ENCODE measurements around the gene DNASE1. TPM values are rescaled to one million over a fixed set of nuclear protein-coding genes. Genes with fewer than 3 reads are reported as not detected.

Gene DNASE1
- total RNA-seq, 6 donors from 2014 or later, result 6.4 to 34.6 (median 18.7) TPM

GRCh38 chr16:3690980-3691720 lies 36.7 kb downstream of the DNASE1 start:
- 82 to 85% methylated on average over 19 of the region's 19 CpGs for WGBS, 2 donors
- Histone ChIP-seq H3K36me3 (peaks cover 0 to 25% (median 6%) of the 10 kb centered on the region in 4 donors), H3K27ac (peak overlapping the region in 1 of 4 donors; percentile 67)

DNA sequence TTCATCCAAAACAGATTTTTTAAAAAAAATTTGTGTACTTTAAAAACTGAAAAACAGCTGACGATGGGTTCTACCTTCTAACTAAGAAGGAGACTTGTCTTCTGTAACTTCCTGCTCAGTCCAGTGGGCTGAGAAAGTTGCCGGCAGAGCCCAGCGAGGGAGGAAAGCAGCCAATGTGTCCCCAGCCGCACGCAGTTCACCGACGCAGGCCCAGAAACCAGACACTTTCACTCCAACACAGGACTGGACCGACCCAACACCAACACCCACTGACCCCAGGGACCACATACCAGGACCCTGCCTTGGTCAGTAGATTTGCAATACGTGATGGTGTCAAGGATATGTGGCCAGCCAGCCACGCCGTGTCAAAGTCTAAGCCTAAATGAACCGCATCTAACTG lies 37.3 kb downstream of the DNASE1 start:
- peaks cover 0 to 19% (median 5%) of the 10 kb centered on the region in 4 donors for H3K36me3 ChIP-seq
- H3K4me1 ChIP-seq, result peaks cover 6 to 19% (median 7%) of the 10 kb centered on the region in 4 donors
- TF ChIP-seq, protein P1, sequence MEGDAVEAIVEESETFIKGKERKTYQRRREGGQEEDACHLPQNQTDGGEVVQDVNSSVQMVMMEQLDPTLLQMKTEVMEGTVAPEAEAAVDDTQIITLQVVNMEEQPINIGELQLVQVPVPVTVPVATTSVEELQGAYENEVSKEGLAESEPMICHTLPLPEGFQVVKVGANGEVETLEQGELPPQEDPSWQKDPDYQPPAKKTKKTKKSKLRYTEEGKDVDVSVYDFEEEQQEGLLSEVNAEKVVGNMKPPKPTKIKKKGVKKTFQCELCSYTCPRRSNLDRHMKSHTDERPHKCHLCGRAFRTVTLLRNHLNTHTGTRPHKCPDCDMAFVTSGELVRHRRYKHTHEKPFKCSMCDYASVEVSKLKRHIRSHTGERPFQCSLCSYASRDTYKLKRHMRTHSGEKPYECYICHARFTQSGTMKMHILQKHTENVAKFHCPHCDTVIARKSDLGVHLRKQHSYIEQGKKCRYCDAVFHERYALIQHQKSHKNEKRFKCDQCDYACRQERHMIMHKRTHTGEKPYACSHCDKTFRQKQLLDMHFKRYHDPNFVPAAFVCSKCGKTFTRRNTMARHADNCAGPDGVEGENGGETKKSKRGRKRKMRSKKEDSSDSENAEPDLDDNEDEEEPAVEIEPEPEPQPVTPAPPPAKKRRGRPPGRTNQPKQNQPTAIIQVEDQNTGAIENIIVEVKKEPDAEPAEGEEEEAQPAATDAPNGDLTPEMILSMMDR (IDR thresholded peaks at IDR 0.05), result no peak
- TF ChIP-seq POLR2AphosphoS5 (IDR thresholded peaks at IDR 0.05) (no peak), EP300 (IDR thresholded peaks at IDR 0.05) (no peak), POLR2A (IDR thresholded peaks at IDR 0.05) (no peak)
- H3K9me3 ChIP-seq, result no peaks in the 10 kb centered on the region
- no peaks in the 10 kb centered on the region for H3K27me3 ChIP-seq
- peak in 1 of 2 donors; percentile 17 for ATAC-seq (ENCODE audit: low FRiP score in 2 of 2)
- H3K4me3 ChIP-seq, result no peak overlapping the region
- WGBS, 2 donors, result 84 to 88% methylated on average over 12 of the region's 12 CpGs
- DNase-seq, result no peak
- no peak overlapping the region for H3K27ac ChIP-seq

More at GRCh38 chr16:3690980-3691720, 36.7 kb downstream of the DNASE1 start:
- Histone ChIP-seq H3K4me1 (peaks cover 6 to 19% (median 7%) of the 10 kb centered on the region in 4 donors), H3K9me3 (no peaks in the 10 kb centered on the region), H3K27me3 (no peaks in the 10 kb centered on the region), H3K4me3 (peak overlapping the region in 3 of 4 donors; percentile 20 to 41 (median 40))
- DNase-seq, result no peak
- TF ChIP-seq, protein P1 (IDR thresholded peaks at IDR 0.05), result no peak
- TF ChIP-seq POLR2A (IDR thresholded peaks at IDR 0.05), result no peak
- TF ChIP-seq EP300 (IDR thresholded peaks at IDR 0.05), result no peak
- no peak for TF ChIP-seq POLR2AphosphoS5 (IDR thresholded peaks at IDR 0.05)
- peak in 1 of 2 donors; percentile 60 for ATAC-seq (ENCODE audit: low FRiP score in 2 of 2)

GRCh38 chr16:3694051-3694450 lies 39.6 kb downstream of the DNASE1 start:
- Histone ChIP-seq H3K36me3 (no peaks in the 10 kb centered on the region), H3K27me3 (no peaks in the 10 kb centered on the region), H3K27ac (no peak overlapping the region), H3K4me3 (no peak overlapping the region), H3K9me3 (no peaks in the 10 kb centered on the region), H3K4me1 (peaks cover 6 to 19% (median 7%) of the 10 kb centered on the region in 4 donors)
- no peak for ATAC-seq (ENCODE audit: low FRiP score in 2 of 2)
- 91 to 92% methylated on average over 9 of the region's 9 CpGs for WGBS, 2 donors
- no peak for DNase-seq
- TF ChIP-seq POLR2AphosphoS5 (IDR thresholded peaks at IDR 0.05), result no peak
- TF ChIP-seq, protein P1 (IDR thresholded peaks at IDR 0.05), result no peak
- TF ChIP-seq EP300 (IDR thresholded peaks at IDR 0.05), result no peak
- TF ChIP-seq POLR2A (IDR thresholded peaks at IDR 0.05), result no peak

- DNase-seq, result no peak
- Histone ChIP-seq H3K4me3 (no peak overlapping the region), H3K9me3 (no peaks in the 10 kb centered on the region), H3K27me3 (no peaks in the 10 kb centered on the region), H3K27ac (no peak overlapping the region), H3K4me1 (peaks cover 3 to 9% (median 4%) of the 10 kb centered on the region in 4 donors), H3K36me3 (no peaks in the 10 kb centered on the region)
- ATAC-seq (ENCODE audit: low FRiP score in 2 of 2), result no peak
- WGBS, 2 donors, result 90 to 92% methylated on average over 14 to 19 of the region's 19 CpGs
- TF ChIP-seq, protein P1 (IDR thresholded peaks at IDR 0.05), result no peak
- TF ChIP-seq EP300 (IDR thresholded peaks at IDR 0.05), result no peak
- no peak for TF ChIP-seq POLR2A (IDR thresholded peaks at IDR 0.05)
- no peak for TF ChIP-seq POLR2AphosphoS5 (IDR thresholded peaks at IDR 0.05)
These were observed 41.3 kb downstream of the DNASE1 start for GRCh38 chr16:3695610-3696369.

Measured in upper lobe of left lung (tissue), 6 donors.